Lower leg skin (tissue), 3 donors: Measurements from ENCODE around the gene SHFL.

Experiments used
- CTCF ChIP-seq, 3 donors: fragments of 450-650 bp; IDR thresholded peaks; one replicate each; pipeline ENCODE4 v1.5.1; 2016; ENCODE audit warnings: antibody characterized with exemption in 3 of 3, mild to moderate bottlenecking in 3 of 3, moderate library complexity in 2 of 3
- POLR2A ChIP-seq, 2 donors: fragments of 450-650 bp; IDR thresholded peaks; one replicate each; pipeline ENCODE4 v1.6.1; 2016 to 2017; ENCODE audit warnings: antibody characterized with exemption in 2 of 2, mild to moderate bottlenecking in 1 of 2, moderate library complexity in 1 of 2

- TF ChIP-seq CTCF (IDR thresholded peaks at IDR 0.05) (no peak), POLR2A (IDR thresholded peaks at IDR 0.05) (no peak)
Measured at GRCh38 chr19:10095622-10095947, 9.5 kb downstream of the SHFL start.
